Tibial artery (tissue), 4 donors: Measurements from ENCODE around the gene PCDH15.

Experiments
- DNase-seq, 2 donors: peaks; one replicate each; pipeline ENCODE4 v3.0.0-alpha.2; 2019
- H3K27ac ChIP-seq, 2 donors: fragments of 200-600 bp; sonication (generic) in 1 of 2; 1 replicate in 1 of 2; 2 replicates in 1 of 2; pipeline ENCODE4 v1.5.1; 2018 to 2019; ENCODE audit warnings: mild to moderate bottlenecking in 1 of 2
- H3K27me3 ChIP-seq, 2 donors: fragments of 200-600 bp; sonication (generic) in 1 of 2; one replicate each; pipeline versions ENCODE4 v1.5.1 to v1.6.0; 2016 to 2019
- H3K36me3 ChIP-seq, 3 donors: fragments of 200-600 bp; sonication (generic) in 2 of 3; one replicate each; pipeline ENCODE4 v1.5.1; 2016 to 2019; ENCODE audit warnings: mild to moderate bottlenecking in 2 of 3
- H3K4me1 ChIP-seq, 4 donors: fragments of 200-600 bp; sonication (generic) in 2 of 4; 1 replicate in 3 of 4; 2 replicates in 1 of 4; pipeline ENCODE4 v1.5.1; 2016 to 2019
- H3K4me3 ChIP-seq, 2 donors: fragments of 200-600 bp; sonication (generic) in 1 of 2; 1 replicate in 1 of 2; 2 replicates in 1 of 2; pipeline ENCODE4 v1.5.1; 2018 to 2019; ENCODE audit warnings: mild to moderate bottlenecking in 2 of 2
- H3K9me3 ChIP-seq, 3 donors: fragments of 200-600 bp; sonication (generic) in 1 of 3; one replicate each; pipeline ENCODE4 v1.5.1; 2016 to 2019
- CTCF ChIP-seq, 2 experiments: fragments of 200-600 bp in 1 of 2; fragments of 450-650 bp in 1 of 2; IDR thresholded peaks; one replicate each; pipeline ENCODE4 v1.5.1; 2017 to 2019; ENCODE audit warnings: antibody characterized with exemption in 2 of 2, mild to moderate bottlenecking in 1 of 2, moderate library complexity in 1 of 2
- intact Hi-C: fragments of 100-400 bp; cut with DNase I; formaldehyde crosslinking; loops from one replicate; pipeline ENCODE4 v1.15.0; 2023; ENCODE audit warnings: low total_unique reads

Gene PCDH15

GRCh38 chr10:54650547-54650946 is 150.5 kb downstream of the PCDH15 start:
- no peaks in the 10 kb centered on the region for H3K9me3 ChIP-seq
- H3K4me1 ChIP-seq = no peaks in the 10 kb centered on the region
- no peak for TF ChIP-seq CTCF (IDR thresholded peaks at IDR 0.05)
- no peaks in the 10 kb centered on the region for H3K36me3 ChIP-seq
- H3K27me3 ChIP-seq = no peaks in the 10 kb centered on the region
- intact Hi-C loops = no loop called here
- no peak overlapping the region for H3K27ac ChIP-seq
- no peak for DNase-seq
- H3K4me3 ChIP-seq = no peak overlapping the region

- no peak overlapping the region for H3K4me3 ChIP-seq
- no peak overlapping the region for H3K27ac ChIP-seq
- no peaks in the 10 kb centered on the region for H3K4me1 ChIP-seq
- H3K36me3 ChIP-seq = no peaks in the 10 kb centered on the region
- H3K27me3 ChIP-seq = no peaks in the 10 kb centered on the region
- no peak for TF ChIP-seq CTCF (IDR thresholded peaks at IDR 0.05)
- no peaks in the 10 kb centered on the region for H3K9me3 ChIP-seq
- no peak for DNase-seq
- intact Hi-C loops = no loop called here
Observed at GRCh38 chr10:54622017-54622416, 179.0 kb downstream of the PCDH15 start.

GRCh38 chr10:54620352-54620751 is 180.7 kb downstream of the PCDH15 start:
- intact Hi-C loops = no loop called here
- Histone ChIP-seq H3K4me3 (no peak overlapping the region), H3K27ac (no peak overlapping the region), H3K36me3 (no peaks in the 10 kb centered on the region), H3K27me3 (no peaks in the 10 kb centered on the region), H3K9me3 (no peaks in the 10 kb centered on the region), H3K4me1 (no peaks in the 10 kb centered on the region)
- no peak for DNase-seq
- no peak for TF ChIP-seq CTCF (IDR thresholded peaks at IDR 0.05)

- H3K9me3 ChIP-seq = no peaks in the 10 kb centered on the region
- TF ChIP-seq CTCF (IDR thresholded peaks at IDR 0.05) = no peak
- H3K27me3 ChIP-seq = no peaks in the 10 kb centered on the region
- intact Hi-C loops = no loop called here
- H3K36me3 ChIP-seq = no peaks in the 10 kb centered on the region
- no peaks in the 10 kb centered on the region for H3K4me1 ChIP-seq
- no peak overlapping the region for H3K27ac ChIP-seq
- no peak for DNase-seq
- no peak overlapping the region for H3K4me3 ChIP-seq
Observed at GRCh38 chr10:54614072-54614471, 187.0 kb downstream of the PCDH15 start.

- DNase-seq = no peak
- intact Hi-C loops = no loop called here
- Histone ChIP-seq H3K36me3 (no peaks in the 10 kb centered on the region), H3K27ac (no peak overlapping the region), H3K27me3 (no peaks in the 10 kb centered on the region), H3K9me3 (no peaks in the 10 kb centered on the region), H3K4me1 (no peaks in the 10 kb centered on the region), H3K4me3 (no peak overlapping the region)
- TF ChIP-seq CTCF (IDR thresholded peaks at IDR 0.05) = no peak
Observed at GRCh38 chr10:54613162-54613561, 187.9 kb downstream of the PCDH15 start.

GRCh38 chr10:54609423-54609822 is 191.6 kb downstream of the PCDH15 start:
- Histone ChIP-seq H3K4me3 (no peak overlapping the region), H3K9me3 (no peaks in the 10 kb centered on the region), H3K36me3 (no peaks in the 10 kb centered on the region), H3K27ac (no peak overlapping the region), H3K27me3 (no peaks in the 10 kb centered on the region), H3K4me1 (no peaks in the 10 kb centered on the region)
- no peak for DNase-seq
- TF ChIP-seq CTCF (IDR thresholded peaks at IDR 0.05) = no peak
- intact Hi-C loops = no loop called here
